HL-60 (cell line): ENCODE data around the gene DHX30.
A peak's percentile ranks its signal among the peaks of the same experiment; 100 is the strongest.

Experiments used
- CTCF ChIP-seq: IDR thresholded peaks from one replicate; pipeline ENCODE4 v1.5.1; 2011; ENCODE audit warnings: low read length, control low read depth, inconsistent platforms; ENCODE audit not compliant: insufficient read depth
- GABPA ChIP-seq: IDR thresholded peaks from 2 replicates; pipeline ENCODE4 v1.6.1; 2012; ENCODE audit warnings: low read depth
- POLR2AphosphoS5 ChIP-seq: IDR thresholded peaks from 2 replicates; pipeline ENCODE4 v1.6.1; 2012; ENCODE audit warnings: low read depth
- SPI1 ChIP-seq: IDR thresholded peaks from 2 replicates; pipeline ENCODE4 v1.6.1; 2012; ENCODE audit warnings: low read depth, mild to moderate bottlenecking, borderline replicate concordance

- TF ChIP-seq CTCF: peak; percentile 21
- no peak; the same call in 1 of the 2 replicates for TF ChIP-seq POLR2AphosphoS5
- TF ChIP-seq GABPA: no peak
- no peak for TF ChIP-seq SPI1
Measured at GRCh38 chr3:47849699-47850563, 47.0 kb downstream of the DHX30 start.
